Sigmoid colon (tissue), 7 donors: ENCODE data around the gene TECR. TPM values are rescaled to one million over a fixed set of nuclear protein-coding genes. Genes with fewer than 3 reads are reported as not detected.
"Not testable (repeated sequence)": the region's sequence is repeated elsewhere in the genome, so short reads cannot be mapped to it uniquely, and the experiment has no call there.

Experiments used
- DNase-seq: peaks from one replicate; pipeline ENCODE4 v3.0.0-alpha.2; 2019
- H3K27ac ChIP-seq, 4 donors: fragments of 200-600 bp; sonication (generic); one replicate each; pipeline ENCODE4 v1.5.1; 2016 to 2019; ENCODE audit warnings: mild to moderate bottlenecking in 1 of 4
- H3K27me3 ChIP-seq, 3 donors: fragments of 200-600 bp; sonication (generic); one replicate each; pipeline ENCODE4 v1.5.1; 2019; ENCODE audit warnings: mild to moderate bottlenecking in 1 of 3
- H3K36me3 ChIP-seq, 4 donors: fragments of 200-600 bp; sonication (generic); one replicate each; pipeline ENCODE4 v1.5.1; 2016 to 2019
- H3K4me1 ChIP-seq, 4 donors: fragments of 200-600 bp; sonication (generic); one replicate each; pipeline ENCODE4 v1.5.1; 2017 to 2019
- H3K4me3 ChIP-seq, 4 donors: fragments of 200-600 bp; sonication (generic); one replicate each; pipeline ENCODE4 v1.5.1; 2017 to 2019; ENCODE audit warnings: mild to moderate bottlenecking in 2 of 4, moderate library complexity in 1 of 4
- H3K9me3 ChIP-seq, 4 donors: fragments of 200-600 bp in 3 of 4; sonication (generic) in 3 of 4; one replicate each; pipeline versions ENCODE4 v1.5.1 to v1.6.1; 2013 to 2019
- CTCF ChIP-seq, 4 experiments: fragments of 450-650 bp in 3 of 4; fragments of 200-600 bp in 1 of 4; IDR thresholded peaks; one replicate each; pipeline ENCODE4 v1.5.1; 2016 to 2019; ENCODE audit warnings: antibody characterized with exemption in 4 of 4, mild to moderate bottlenecking in 3 of 4, moderate library complexity in 2 of 4
- EP300 ChIP-seq, 4 donors: sonication (generic); formaldehyde crosslinking; IDR thresholded peaks; one replicate each; pipeline ENCODE4 v1.6.1; 2017; ENCODE audit warnings: antibody characterized with exemption in 4 of 4
- POLR2A ChIP-seq, 2 donors: fragments of 450-650 bp; IDR thresholded peaks; one replicate each; pipeline ENCODE4 v1.6.1; 2016; ENCODE audit warnings: antibody characterized with exemption in 2 of 2, mild to moderate bottlenecking in 2 of 2, moderate library complexity in 2 of 2
- POLR2AphosphoS5 ChIP-seq, 4 donors: sonication (generic); formaldehyde crosslinking; IDR thresholded peaks; one replicate each; pipeline ENCODE4 v1.6.1; 2017; ENCODE audit warnings: antibody characterized with exemption in 4 of 4
- WGBS, 2 donors: extraction: QIAGEN DNeasy Blood & Tissue Kit; methylation state at CpG; one replicate each; pipeline ENCODE4 v1.1.7; 2013; 5-methylcytosine and 5-hydroxymethylcytosine counted together
- intact Hi-C: fragments of 100-400 bp; cut with DNase I; formaldehyde crosslinking; loops from one replicate; pipeline ENCODE4 v1.15.1; 2023
- polyA plus RNA-seq, 3 donors: library from polyadenylated mRNA; stranded (reverse); fragments of 200-250 nt; gene quantifications; one replicate each; pipeline ENCODE4 v1.2.3, GENCODE V29; 2013
- small RNA-seq, 3 donors: library from RNA; depleted of rRNA; stranded (forward); fragments of <200 nt; gene quantifications; one replicate each; pipeline ENCODE3, GENCODE V24; 2016
- total RNA-seq, 4 donors: library from RNA; depleted of rRNA; stranded (reverse); fragments of >200 nt; gene quantifications; one replicate each; pipeline ENCODE4 v1.1.0, GENCODE V29; 2016
- donor health status: healthy with polysubstance abuse.
- donor health status: Bipolar disorder and iron deficiency.
- donor health status: healthy.

TECR gene
- total and polyA plus RNA-seq, 7 donors = 20.6 to 139 (median 32.4) TPM

- WGBS, 2 donors = 91 to 93% methylated on average over 4 of the region's 4 CpGs
- H3K4me1 ChIP-seq = no peaks in the 10 kb centered on the region
- no peak overlapping the region for H3K27ac ChIP-seq
- H3K4me3 ChIP-seq = no peak overlapping the region
- intact Hi-C loops = no loop called here
- H3K36me3 ChIP-seq = no peaks in the 10 kb centered on the region
- no peak for DNase-seq
- no peaks in the 10 kb centered on the region for H3K27me3 ChIP-seq
- TF ChIP-seq EP300 (IDR thresholded peaks at IDR 0.05) = no peak
- TF ChIP-seq POLR2A (IDR thresholded peaks at IDR 0.05) = no peak
- no peak for TF ChIP-seq CTCF (IDR thresholded peaks at IDR 0.05)
- TF ChIP-seq POLR2AphosphoS5 (IDR thresholded peaks at IDR 0.05) = no peak
- H3K9me3 ChIP-seq = no peaks in the 10 kb centered on the region
Observed at GRCh38 chr19:14612657-14613056, 83.3 kb downstream of the TECR start.

- H3K4me3 ChIP-seq, intact Hi-C loops: not testable (repeated sequence)
Observed at GRCh38 chr19:14613399-14614098, 84.2 kb downstream of the TECR start.

DNA sequence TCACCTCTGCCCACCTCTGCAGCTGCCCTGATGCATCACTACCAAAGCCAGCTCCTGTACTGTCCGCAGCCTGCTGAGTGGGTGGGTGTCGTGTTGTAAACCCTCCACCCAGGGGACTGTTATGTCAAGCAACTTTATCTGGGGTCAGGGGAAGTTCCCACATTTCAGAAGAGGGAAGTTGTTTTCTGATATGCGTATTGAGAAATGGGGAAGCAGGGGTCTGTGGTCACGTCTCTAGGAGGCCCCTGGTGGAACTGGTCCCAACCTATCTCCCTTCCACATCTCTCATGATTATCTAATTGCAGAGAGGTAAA, 84.7 kb downstream of the TECR start:
- TF ChIP-seq EP300 (IDR thresholded peaks at IDR 0.05) (no peak), POLR2A (IDR thresholded peaks at IDR 0.05) (no peak), POLR2AphosphoS5 (IDR thresholded peaks at IDR 0.05) (no peak), CTCF (IDR thresholded peaks at IDR 0.05) (no peak)
- Histone ChIP-seq H3K27me3 (no peaks in the 10 kb centered on the region), H3K4me1 (no peaks in the 10 kb centered on the region), H3K4me3 (no peak overlapping the region), H3K9me3 (peaks cover 0 to 3% (median 1%) of the 10 kb centered on the region in 4 donors), H3K36me3 (no peaks in the 10 kb centered on the region), H3K27ac (no peak overlapping the region)
- no peak for DNase-seq
- WGBS, 2 donors = 45 to 63% methylated on average over 4 of the region's 4 CpGs
- intact Hi-C loops = no loop called here

More at GRCh38 chr19:14613399-14614098, 84.2 kb downstream of the TECR start:
- H3K9me3 ChIP-seq, H3K27ac ChIP-seq, H3K36me3 ChIP-seq, DNase-seq, H3K27me3 ChIP-seq, H3K4me1 ChIP-seq: not testable (repeated sequence)
- 55 to 71% methylated on average over 14 of the region's 14 CpGs for WGBS, 2 donors

Small RNA genes lying within 50 kb of the gene (small RNA-seq; reads per million reads assigned to genes)
- gene RN7SL842P (0 reads per million in 3 donors), gene SNRPGP15 (0 reads per million in 3 donors)

Other genes starting within 250 kb of the TECR start
- 10 to 100 TPM; 23.7 to 63.1 (median 34.1) TPM for gene ADGRE5, start 148.2 kb upstream of the TECR start, total RNA-seq
- gene ADGRE5, start 148.2 kb upstream of the TECR start, polyA plus RNA-seq = 100 to 1,000 TPM in 1 of 3 donors, 10 to 100 TPM in 2; 12.0 to 111 (median 29.8) TPM
- gene DDX39A, start 110.3 kb upstream of the TECR start, total RNA-seq = 10 to 100 TPM; 37.8 to 43.8 (median 42.0) TPM
- 100 to 1,000 TPM in 1 of 3 donors, 10 to 100 TPM in 2; 40.2 to 161 (median 45.3) TPM for gene DDX39A, start 110.3 kb upstream of the TECR start, polyA plus RNA-seq
- 100 to 1,000 TPM in 1 of 4 donors, 10 to 100 TPM in 3; 79.2 to 126 (median 84.6) TPM for gene PKN1, start 96.3 kb upstream of the TECR start, total RNA-seq
- 10 to 100 TPM; 20.8 to 54.8 (median 28.2) TPM for gene PKN1, start 96.3 kb upstream of the TECR start, polyA plus RNA-seq
- under 1 TPM in 2 of 4 donors, not detected in 2; 0.54 to 0.71 TPM for gene PTGER1, start 54.2 kb upstream of the TECR start, total RNA-seq
- gene PTGER1, start 54.2 kb upstream of the TECR start, polyA plus RNA-seq = under 1 TPM in 1 of 3 donors, not detected in 2; 0.67 TPM
- gene GIPC1, start 33.5 kb upstream of the TECR start, total RNA-seq = 10 to 100 TPM; 65.1 to 97.7 (median 68.5) TPM
- gene GIPC1, start 33.5 kb upstream of the TECR start, polyA plus RNA-seq = 100 to 1,000 TPM; 344 to 378 (median 351) TPM
- gene DNAJB1, start 11.2 kb upstream of the TECR start, total RNA-seq = 10 to 100 TPM; 44.6 to 69.3 (median 51.9) TPM
- 100 to 1,000 TPM in 1 of 3 donors, 10 to 100 TPM in 2; 70.9 to 118 (median 77.6) TPM for gene DNAJB1, start 11.2 kb upstream of the TECR start, polyA plus RNA-seq
- gene NDUFB7, start 42.5 kb downstream of the TECR start, total RNA-seq = 100 to 1,000 TPM; 475 to 652 (median 564) TPM
- 100 to 1,000 TPM; 601 to 853 (median 808) TPM for gene NDUFB7, start 42.5 kb downstream of the TECR start, polyA plus RNA-seq
- not detected for gene CLEC17A, start 53.5 kb downstream of the TECR start, total RNA-seq
- 10 to 100 TPM in 1 of 3 donors, not detected in 2; 13.7 TPM for gene CLEC17A, start 53.5 kb downstream of the TECR start, polyA plus RNA-seq
- gene ADGRE3, start 145.2 kb downstream of the TECR start, total RNA-seq = not detected
- gene ADGRE3, start 145.2 kb downstream of the TECR start, polyA plus RNA-seq = under 1 TPM in 1 of 3 donors, not detected in 2; 0.04 TPM
- 10 to 100 TPM; 27.2 to 55.4 (median 46.1) TPM for gene ZNF333, start 160.5 kb downstream of the TECR start, total RNA-seq
- 1 to 10 TPM; 1.8 to 8.6 (median 3.6) TPM for gene ZNF333, start 160.5 kb downstream of the TECR start, polyA plus RNA-seq
- gene ADGRE2, start 249.0 kb downstream of the TECR start, total RNA-seq = 1 to 10 TPM in 2 of 4 donors, under 1 TPM in 2; 0.49 to 2.0 (median 1.2) TPM
- gene ADGRE2, start 249.0 kb downstream of the TECR start, polyA plus RNA-seq = 1 to 10 TPM; 1.8 to 3.6 (median 2.8) TPM